Measurements from ENCODE around the gene RAPGEF5.

Gene RAPGEF5

GRCh38 chr7:22295402-22296264, 61.3 kb downstream of the RAPGEF5 start:
- no peak for DNase-seq
- H3K27me3 ChIP-seq: no peaks in the 10 kb centered on the region
- no peaks in the 10 kb centered on the region; the same call in 1 of the 2 replicates for H3K4me1 ChIP-seq

DNA sequence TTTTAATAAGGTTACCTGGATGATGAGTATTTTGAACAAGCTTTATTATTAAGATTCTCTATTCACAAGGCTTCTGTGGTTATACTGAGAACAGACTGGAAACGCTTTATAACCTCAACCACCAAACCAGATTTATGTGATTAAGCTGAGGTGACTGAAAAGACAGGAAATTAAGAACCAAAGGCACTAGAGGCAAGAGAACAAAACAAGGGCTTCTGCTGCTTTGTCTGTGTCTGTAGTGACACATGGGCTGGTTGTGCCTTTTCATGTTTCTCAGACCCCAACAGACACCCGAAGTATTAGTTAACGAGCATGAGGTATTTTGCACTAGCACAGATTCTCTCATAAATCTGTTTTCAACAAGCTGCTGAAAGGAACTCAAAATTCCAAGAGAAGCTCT, 64.4 kb downstream of the RAPGEF5 start:
- peaks cover 78% of the 10 kb centered on the region for H3K36me3 ChIP-seq
- TF ChIP-seq, protein P1, sequence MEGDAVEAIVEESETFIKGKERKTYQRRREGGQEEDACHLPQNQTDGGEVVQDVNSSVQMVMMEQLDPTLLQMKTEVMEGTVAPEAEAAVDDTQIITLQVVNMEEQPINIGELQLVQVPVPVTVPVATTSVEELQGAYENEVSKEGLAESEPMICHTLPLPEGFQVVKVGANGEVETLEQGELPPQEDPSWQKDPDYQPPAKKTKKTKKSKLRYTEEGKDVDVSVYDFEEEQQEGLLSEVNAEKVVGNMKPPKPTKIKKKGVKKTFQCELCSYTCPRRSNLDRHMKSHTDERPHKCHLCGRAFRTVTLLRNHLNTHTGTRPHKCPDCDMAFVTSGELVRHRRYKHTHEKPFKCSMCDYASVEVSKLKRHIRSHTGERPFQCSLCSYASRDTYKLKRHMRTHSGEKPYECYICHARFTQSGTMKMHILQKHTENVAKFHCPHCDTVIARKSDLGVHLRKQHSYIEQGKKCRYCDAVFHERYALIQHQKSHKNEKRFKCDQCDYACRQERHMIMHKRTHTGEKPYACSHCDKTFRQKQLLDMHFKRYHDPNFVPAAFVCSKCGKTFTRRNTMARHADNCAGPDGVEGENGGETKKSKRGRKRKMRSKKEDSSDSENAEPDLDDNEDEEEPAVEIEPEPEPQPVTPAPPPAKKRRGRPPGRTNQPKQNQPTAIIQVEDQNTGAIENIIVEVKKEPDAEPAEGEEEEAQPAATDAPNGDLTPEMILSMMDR (IDR thresholded peaks at IDR 0.05; ENCODE audit: low read depth, low read length): no peak
- no peak overlapping the region for H3K4me3 ChIP-seq (ENCODE audit: low read depth, low read length)
- H3K27me3 ChIP-seq: no peaks in the 10 kb centered on the region
- H3K4me1 ChIP-seq: no peaks in the 10 kb centered on the region; the same call in 1 of the 2 replicates
- no peak for DNase-seq
- no peaks in the 10 kb centered on the region for H3K9me3 ChIP-seq

More at GRCh38 chr7:22295402-22296264, 61.3 kb downstream of the RAPGEF5 start:
- H3K4me3 ChIP-seq (ENCODE audit: low read depth, low read length): no peak overlapping the region
- TF ChIP-seq, protein P1 (IDR thresholded peaks at IDR 0.05; ENCODE audit: low read depth, low read length): peak; percentile 15; the same call in 1 of the 2 replicates
- H3K36me3 ChIP-seq: peaks cover 89% of the 10 kb centered on the region
- H3K9me3 ChIP-seq: no peaks in the 10 kb centered on the region

DNA sequence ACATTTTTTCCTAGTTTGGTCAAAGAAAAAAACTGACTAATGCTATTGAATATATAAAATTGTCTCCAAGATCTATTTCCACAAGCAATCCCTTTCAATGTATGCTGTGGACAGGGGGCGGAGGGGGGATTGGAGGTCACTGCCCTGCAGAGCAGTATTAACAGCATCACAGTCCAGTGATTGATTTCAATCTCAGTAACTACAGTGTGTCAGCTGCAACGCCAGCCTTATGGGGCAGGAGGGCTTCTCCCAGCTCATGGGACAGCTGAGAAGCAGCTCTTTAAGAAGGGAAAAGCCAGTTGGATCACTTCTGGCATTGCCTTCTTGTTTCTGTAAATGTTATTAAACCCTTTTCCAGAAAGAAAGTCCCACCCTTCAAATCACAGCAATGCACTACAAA, 65.0 kb downstream of the RAPGEF5 start:
- Histone ChIP-seq H3K9me3 (no peaks in the 10 kb centered on the region), H3K4me3 (ENCODE audit: low read depth, low read length) (no peak overlapping the region), H3K36me3 (peaks cover 78% of the 10 kb centered on the region), H3K4me1 (no peaks in the 10 kb centered on the region; the same call in 1 of the 2 replicates), H3K27me3 (no peaks in the 10 kb centered on the region)
- DNase-seq: no peak
- TF ChIP-seq, protein P1 (IDR thresholded peaks at IDR 0.05; ENCODE audit: low read depth, low read length): no peak

DNA sequence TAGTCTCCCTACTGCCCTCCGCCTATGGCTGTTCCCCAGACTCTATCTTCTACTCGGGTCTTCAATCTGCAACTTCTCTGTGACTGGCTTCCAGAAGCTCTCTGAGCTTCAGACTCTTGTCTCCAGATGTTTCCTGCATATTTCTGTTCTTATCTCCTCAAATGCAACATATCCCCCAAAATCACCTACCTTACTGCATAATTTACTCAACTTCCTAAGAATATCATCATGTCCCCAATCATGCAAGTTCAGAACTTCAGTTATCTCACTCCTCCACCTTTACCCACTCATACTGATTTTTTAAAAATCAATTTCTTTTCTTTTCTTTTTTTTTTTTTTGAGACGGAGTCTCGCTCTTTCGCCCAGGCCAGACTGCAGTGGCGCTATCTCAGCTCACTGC, 68.8 kb downstream of the RAPGEF5 start:
- H3K27me3 ChIP-seq: no peaks in the 10 kb centered on the region
- H3K4me3 ChIP-seq (ENCODE audit: low read depth, low read length): no peak overlapping the region
- peaks cover 47% of the 10 kb centered on the region for H3K36me3 ChIP-seq
- no peaks in the 10 kb centered on the region for H3K4me1 ChIP-seq
- DNase-seq: no peak
- TF ChIP-seq, protein P1 (IDR thresholded peaks at IDR 0.05; ENCODE audit: low read depth, low read length): no peak
- no peaks in the 10 kb centered on the region for H3K9me3 ChIP-seq

- H3K4me1 ChIP-seq: no peaks in the 10 kb centered on the region
- TF ChIP-seq, protein P1 (IDR thresholded peaks at IDR 0.05; ENCODE audit: low read depth, low read length): no peak
- DNase-seq: no peak
- no peak overlapping the region for H3K4me3 ChIP-seq (ENCODE audit: low read depth, low read length)
- H3K27me3 ChIP-seq: no peaks in the 10 kb centered on the region
- peaks cover 43% of the 10 kb centered on the region for H3K36me3 ChIP-seq
- H3K9me3 ChIP-seq: no peaks in the 10 kb centered on the region
Measured at GRCh38 chr7:22287412-22287811, 69.5 kb downstream of the RAPGEF5 start.

DNA sequence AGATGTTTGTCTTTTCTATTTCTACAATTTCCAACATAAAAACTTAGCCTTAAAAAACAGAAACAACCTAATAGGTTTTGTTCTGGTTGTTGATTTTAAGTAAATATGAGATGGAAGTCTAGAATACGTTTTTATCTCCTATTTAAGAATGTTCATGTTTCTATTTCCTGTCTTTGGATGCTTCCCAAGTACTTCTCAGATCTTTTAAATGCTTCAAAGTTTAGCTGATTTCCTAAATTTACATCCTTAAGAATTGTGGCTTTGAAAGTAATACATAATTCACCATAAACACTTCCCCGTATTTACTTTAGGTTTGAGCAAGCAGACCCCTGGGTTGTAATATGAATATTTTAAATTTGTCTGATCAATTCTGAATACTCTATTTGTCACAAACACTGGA, 70.5 kb downstream of the RAPGEF5 start:
- DNase-seq: no peak
- H3K36me3 ChIP-seq: peaks cover 36% of the 10 kb centered on the region
- TF ChIP-seq, protein P1 (IDR thresholded peaks at IDR 0.05; ENCODE audit: low read depth, low read length): no peak

More for the DNA sequence above, 70.5 kb downstream of the RAPGEF5 start:
- H3K4me3 ChIP-seq (ENCODE audit: low read depth, low read length): no peak overlapping the region
- no peaks in the 10 kb centered on the region for H3K9me3 ChIP-seq
- H3K27me3 ChIP-seq: no peaks in the 10 kb centered on the region
- H3K4me1 ChIP-seq: no peaks in the 10 kb centered on the region
